ENCODE data around the gene MTHFD1. TPM values are rescaled to one million over a fixed set of nuclear protein-coding genes. Genes with fewer than 3 reads are reported as not detected.

MTHFD1 gene
- total RNA-seq, 8 experiments from 2014 or later: 13.5 to 132 (median 38.5) TPM

GRCh38 chr14:64507376-64508156, 119.4 kb downstream of the MTHFD1 start:
- WGBS, 10 experiments: 0 to 100% (median 78%) methylated on average over 1 to 4 of the region's 4 CpGs; no CpG with 5 or more reads in 1 of the 10 experiments
- Histone ChIP-seq H3K27ac (no peak overlapping the region), H3K4me3 (no peak overlapping the region), H3K4me1 (replicated peaks in 1 of 2) (peaks cover 9 to 17% of the 10 kb centered on the region in 2 donors)
- ATAC-seq (replicated peaks in 6 of 8): no peak
- in situ Hi-C loops (cut with MboI; ENCODE audit: low pct_unique_long_range_greater_than_20kb in 2 of 9, low sequenced_read_pairs in 9 of 9, unreplicated experiment in 9 of 9): no loop called here

- WGBS, 10 experiments: 0 to 83% (median 30%) methylated on average over 1 of the region's 1 CpG; no CpG with 5 or more reads in 4 of the 10 experiments
- Histone ChIP-seq H3K27ac (no peak overlapping the region), H3K4me3 (no peak overlapping the region), H3K4me1 (replicated peaks in 1 of 2) (peaks cover 9 to 16% of the 10 kb centered on the region in 2 donors)
- no peak for ATAC-seq (replicated peaks in 6 of 8)
- in situ Hi-C loops (cut with MboI; ENCODE audit: low pct_unique_long_range_greater_than_20kb in 2 of 9, low sequenced_read_pairs in 9 of 9, unreplicated experiment in 9 of 9): no loop called here
These were observed 120.1 kb downstream of the MTHFD1 start for GRCh38 chr14:64508215-64508776.

DNA sequence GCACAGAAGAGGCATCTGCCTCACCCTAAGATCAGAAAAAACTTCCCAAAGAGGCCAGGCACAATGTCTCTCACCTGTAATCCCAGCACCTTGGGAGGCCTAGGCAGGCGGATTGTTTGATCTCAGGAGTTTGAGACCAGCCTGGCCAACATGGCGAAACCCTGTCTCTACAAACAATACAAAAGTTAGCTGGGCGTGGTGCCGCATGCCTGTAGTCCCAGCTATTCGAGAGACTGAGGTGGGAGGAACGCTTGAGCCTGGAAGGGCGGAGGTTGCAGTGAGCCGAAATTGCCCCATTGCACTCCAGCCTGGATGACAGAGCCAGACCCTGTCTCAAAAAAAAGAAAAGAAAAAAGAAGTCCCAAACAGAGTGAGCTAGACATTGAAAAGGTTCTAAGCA, 120.9 kb downstream of the MTHFD1 start:
- Histone ChIP-seq H3K4me1 (replicated peaks in 1 of 2) (peaks cover 9 to 16% of the 10 kb centered on the region in 2 donors), H3K27ac (no peak overlapping the region), H3K4me3 (no peak overlapping the region)
- in situ Hi-C loops (cut with MboI; ENCODE audit: low pct_unique_long_range_greater_than_20kb in 2 of 9, low sequenced_read_pairs in 9 of 9, unreplicated experiment in 9 of 9): no loop called here
- no peak for ATAC-seq (replicated peaks in 6 of 8)
- 33 to 100% (median 86%) methylated on average over 1 to 6 of the region's 8 CpGs; no CpG with 5 or more reads in 2 of the 10 experiments for WGBS, 10 experiments

Other genes starting within 250 kb of the MTHFD1 start
- gene ESR2, start 94.0 kb upstream of the MTHFD1 start, total RNA-seq: 1 to 10 TPM in 4 of 8 experiments, under 1 TPM in 4; 0.31 to 2.1 (median 1.3) TPM
- gene AKAP5, start 77.1 kb downstream of the MTHFD1 start, total RNA-seq: 1 to 10 TPM in 7 of 8 experiments, under 1 TPM in 1; 0.87 to 5.6 (median 4.7) TPM
- gene ZBTB25, start 115.5 kb downstream of the MTHFD1 start, total RNA-seq: 10 to 100 TPM in 5 of 8 experiments, 1 to 10 TPM in 3; 4.3 to 15.1 (median 10.4) TPM
- gene ZBTB1, start 116.4 kb downstream of the MTHFD1 start, total RNA-seq: 10 to 100 TPM; 17.0 to 44.7 (median 24.4) TPM
- 10 to 100 TPM in 2 of 8 experiments, 1 to 10 TPM in 6; 1.3 to 25.7 (median 5.7) TPM for gene HSPA2, start 152.4 kb downstream of the MTHFD1 start, total RNA-seq
- gene PPP1R36, start 161.6 kb downstream of the MTHFD1 start, total RNA-seq: under 1 TPM in 6 of 8 experiments, not detected in 2; 0.16 to 0.62 (median 0.45) TPM

Measured in motor neuron (in vitro differentiated cells).